Trophoblast cell (in vitro differentiated cells and primary cell): ENCODE data around the gene HSPA1A.

Experiments
- DNase-seq, 2 donors: peaks; one replicate each; pipeline ENCODE4 v3.0.0-alpha.2; 2016
- H2AFZ ChIP-seq: 2 replicates; pipeline ENCODE4 v1.6.1; 2013; ENCODE audit warnings: low read length, moderate library complexity, mild to moderate bottlenecking; ENCODE audit not compliant: insufficient read depth, poor library complexity
- H2AK5ac ChIP-seq: 2 replicates; pipeline ENCODE4 v1.6.1; 2013; ENCODE audit warnings: mild to moderate bottlenecking, low read length
- H2BK120ac ChIP-seq: 2 replicates; pipeline ENCODE4 v1.6.1; 2013; ENCODE audit warnings: low read length, mild to moderate bottlenecking, moderate library complexity; ENCODE audit not compliant: insufficient read depth, poor library complexity
- H2BK12ac ChIP-seq: 2 replicates; pipeline ENCODE4 v1.6.1; 2013; ENCODE audit warnings: mild to moderate bottlenecking, low read length, moderate library complexity
- H2BK5ac ChIP-seq: 2 replicates; pipeline ENCODE4 v1.6.1; 2013; ENCODE audit warnings: low read length, low read depth, moderate library complexity, mild to moderate bottlenecking; ENCODE audit not compliant: poor library complexity
- H3K14ac ChIP-seq: 2 replicates; pipeline ENCODE4 v1.6.1; 2013; ENCODE audit warnings: mild to moderate bottlenecking, low read length
- H3K18ac ChIP-seq: 2 replicates; pipeline ENCODE4 v1.6.1; 2013; ENCODE audit warnings: mild to moderate bottlenecking, low read length
- H3K23ac ChIP-seq: 2 replicates; pipeline ENCODE4 v1.6.1; 2013; ENCODE audit warnings: low read length
- H3K27ac ChIP-seq: 2 replicates; pipeline ENCODE4 v1.5.1; 2013; ENCODE audit warnings: low read depth, mild to moderate bottlenecking, inconsistent platforms, low read length, moderate library complexity
- H3K27me3 ChIP-seq: 2 replicates; pipeline ENCODE4 v1.6.1; 2013; ENCODE audit warnings: inconsistent platforms, mild to moderate bottlenecking, low read length, moderate library complexity; ENCODE audit not compliant: insufficient read depth
- H3K36me3 ChIP-seq, 2 experiments: 1 replicate in 1 of 2; 2 replicates in 1 of 2; pipeline ENCODE4 v1.6.1; 2013; ENCODE audit warnings: low read length in 2 of 2, mild to moderate bottlenecking in 2 of 2, moderate library complexity in 1 of 2; ENCODE audit not compliant: insufficient read depth in 2 of 2, control insufficient read depth in 1 of 2
- H3K4ac ChIP-seq: 2 replicates; pipeline ENCODE4 v1.6.1; 2013; ENCODE audit warnings: low read depth, mild to moderate bottlenecking, low read length, moderate library complexity
- H3K4me1 ChIP-seq, 2 experiments: 1 replicate in 1 of 2; 2 replicates in 1 of 2; pipeline ENCODE4 v1.6.1; 2013; ENCODE audit warnings: low read length in 2 of 2, mild to moderate bottlenecking in 2 of 2, moderate library complexity in 1 of 2; ENCODE audit not compliant: insufficient read depth in 2 of 2, control insufficient read depth in 1 of 2
- H3K4me2 ChIP-seq: 2 replicates; pipeline ENCODE4 v1.6.1; 2013; ENCODE audit warnings: inconsistent platforms, mild to moderate bottlenecking, low read length, moderate library complexity
- H3K4me3 ChIP-seq: 2 replicates; pipeline ENCODE4 v1.5.1; 2013; ENCODE audit warnings: mild to moderate bottlenecking, low read depth, low read length, inconsistent platforms
- H3K79me1 ChIP-seq: one replicate; pipeline ENCODE4 v1.6.1; 2013; ENCODE audit warnings: low read length
- H3K79me2 ChIP-seq: 2 replicates; pipeline ENCODE4 v1.6.1; 2013; ENCODE audit warnings: low read length, mild to moderate bottlenecking; ENCODE audit not compliant: control insufficient read depth, insufficient read depth, poor library complexity
- H3K9ac ChIP-seq: 2 replicates; pipeline ENCODE4 v1.6.1; 2013; ENCODE audit warnings: mild to moderate bottlenecking, low read length
- H3K9me3 ChIP-seq: 2 replicates; pipeline ENCODE4 v1.6.1; 2013; ENCODE audit warnings: low read depth, mild to moderate bottlenecking, control low read depth, inconsistent platforms, low read length; ENCODE audit not compliant: insufficient read depth
- H4K12ac ChIP-seq: 2 replicates; pipeline ENCODE4 v1.6.1; 2013; ENCODE audit warnings: low read depth, mild to moderate bottlenecking, low read length, moderate library complexity
- H4K8ac ChIP-seq: 2 replicates; pipeline ENCODE4 v1.6.1; 2013; ENCODE audit warnings: low read depth, mild to moderate bottlenecking, low read length, moderate library complexity
- H4K91ac ChIP-seq: one replicate; pipeline ENCODE4 v1.6.1; 2013; ENCODE audit warnings: low read depth, mild to moderate bottlenecking, low read length, moderate library complexity
- WGBS: extraction: QIAGEN DNeasy Blood & Tissue Kit; methylation state at CpG from one replicate; pipeline ENCODE4 v1.1.7; 2013; ENCODE audit warnings: missing lambda C conversion rate; ENCODE audit not compliant: insufficient read length, insufficient coverage; ENCODE audit errors: extremely low coverage; 5-methylcytosine and 5-hydroxymethylcytosine counted together

The HSPA1A gene

DNA sequence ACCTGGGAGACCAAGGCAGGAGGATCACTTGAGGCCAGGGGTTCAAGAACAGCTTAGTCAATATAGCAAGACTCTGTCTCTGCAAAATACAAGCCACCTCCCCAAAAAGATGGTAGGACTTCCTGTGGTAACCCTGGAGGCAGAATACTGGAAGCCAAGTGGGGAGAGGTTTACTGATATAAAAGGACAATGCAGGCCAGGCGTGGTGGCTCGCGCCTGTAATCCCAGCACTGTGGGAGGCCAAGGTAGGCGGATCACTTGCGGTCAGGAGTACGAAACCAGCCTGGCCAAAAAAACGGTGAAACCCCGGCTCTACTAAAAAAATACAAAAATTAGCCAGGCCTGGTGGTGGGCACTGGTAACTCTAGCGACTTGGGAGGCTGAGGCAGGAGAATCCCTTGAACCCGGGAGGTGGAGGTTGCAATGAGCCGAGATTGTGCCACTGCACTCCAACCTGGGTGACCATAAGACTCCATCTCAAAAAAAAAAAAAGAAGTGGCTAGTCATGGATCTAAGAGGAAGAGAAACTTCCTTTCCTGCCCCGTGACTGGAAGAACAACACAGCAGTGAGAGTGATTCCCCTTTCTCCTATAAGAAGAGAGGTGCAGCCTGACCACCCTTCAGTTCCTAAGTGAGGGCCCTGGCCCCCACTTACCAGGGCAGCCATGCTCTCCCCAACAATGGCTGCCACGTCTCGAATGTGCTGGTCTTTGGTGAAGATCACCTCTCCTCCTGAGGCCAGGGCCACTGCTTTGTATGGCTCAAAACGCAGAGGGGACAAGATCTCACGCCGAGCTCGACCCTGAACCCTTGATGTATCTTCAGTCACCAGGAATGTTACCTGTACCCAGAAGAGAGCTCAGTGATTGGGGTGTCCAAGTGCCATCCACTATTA lies 46.7 kb upstream of the HSPA1A start:
- Histone ChIP-seq H4K8ac (no peak overlapping the region), H3K9me3 (no peaks in the 10 kb centered on the region), H2BK120ac (no peak overlapping the region), H3K18ac (no peak overlapping the region), H3K36me3 (no peaks in the 10 kb centered on the region), H3K4me1 (peaks cover 7 to 15% of the 10 kb centered on the region in 2 experiments), H3K9ac (peak overlapping the region; percentile 4), H2BK5ac (no peak overlapping the region), H3K4ac (no peak overlapping the region), H4K12ac (no peak overlapping the region), H2AK5ac (no peak overlapping the region), H3K14ac (no peak overlapping the region), H3K4me2 (no peak overlapping the region), H2AFZ (no peak overlapping the region), H3K4me3 (no peak overlapping the region), H2BK12ac (peak overlapping the region; percentile 42), H3K27me3 (no peaks in the 10 kb centered on the region), H3K27ac (no peak overlapping the region), H4K91ac (no peak overlapping the region), H3K79me2 (no peaks in the 10 kb centered on the region), H3K79me1 (no peaks in the 10 kb centered on the region), H3K23ac (no peak overlapping the region)
- no CpG with 5 or more reads among the region's 18 CpGs for WGBS
- DNase-seq, result no peak

DNA sequence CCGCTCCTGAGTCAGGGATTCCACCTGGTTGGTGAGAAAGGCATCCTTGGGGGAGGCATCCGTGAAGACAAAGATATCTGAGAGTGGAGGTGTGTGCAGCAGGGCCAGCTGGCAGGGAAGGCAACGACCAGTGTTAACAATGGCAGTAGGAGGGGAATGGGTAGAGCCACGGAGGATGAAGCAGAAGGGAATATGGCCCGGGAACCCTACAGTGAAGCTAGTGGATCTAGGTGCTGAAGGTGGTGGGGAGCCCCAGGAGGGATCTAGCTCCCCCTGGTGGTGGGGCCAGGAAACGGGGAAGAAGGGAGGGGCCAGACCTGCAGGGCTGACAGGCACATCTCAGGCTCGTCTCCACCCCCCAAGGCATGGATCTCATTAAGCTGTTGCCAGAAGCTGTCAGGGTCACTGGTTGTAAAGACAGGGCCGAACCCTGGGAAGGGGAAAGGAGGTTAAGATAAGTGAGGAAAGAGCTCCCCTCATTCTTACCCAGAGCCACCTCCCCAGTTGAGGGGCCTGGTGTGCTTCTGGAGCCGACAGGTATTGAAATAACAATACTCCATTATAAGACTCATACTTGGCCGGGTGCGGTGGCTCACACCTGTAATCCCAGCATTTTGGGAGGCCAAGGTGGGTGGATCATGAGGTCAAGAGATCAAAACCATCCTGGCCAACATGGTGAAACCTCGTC lies 45.5 kb upstream of the HSPA1A start:
- Histone ChIP-seq H3K27me3 (no peaks in the 10 kb centered on the region), H2BK120ac (no peak overlapping the region), H3K9me3 (no peaks in the 10 kb centered on the region), H2BK5ac (no peak overlapping the region), H4K91ac (no peak overlapping the region), H4K12ac (no peak overlapping the region), H2BK12ac (peak overlapping the region; percentile 59), H2AK5ac (peak overlapping the region; percentile 58), H3K23ac (no peak overlapping the region), H3K18ac (no peak overlapping the region), H3K36me3 (no peaks in the 10 kb centered on the region), H3K14ac (no peak overlapping the region), H3K4me2 (no peak overlapping the region), H3K4ac (no peak overlapping the region), H3K27ac (no peak overlapping the region), H2AFZ (no peak overlapping the region), H3K4me3 (no peak overlapping the region), H3K79me2 (no peaks in the 10 kb centered on the region), H4K8ac (no peak overlapping the region), H3K9ac (no peak overlapping the region), H3K4me1 (peaks cover 7 to 13% of the 10 kb centered on the region in 2 experiments), H3K79me1 (no peaks in the 10 kb centered on the region)
- WGBS, result no CpG with 5 or more reads among the region's 12 CpGs
- DNase-seq, result peak; percentile 82 to 92

DNA sequence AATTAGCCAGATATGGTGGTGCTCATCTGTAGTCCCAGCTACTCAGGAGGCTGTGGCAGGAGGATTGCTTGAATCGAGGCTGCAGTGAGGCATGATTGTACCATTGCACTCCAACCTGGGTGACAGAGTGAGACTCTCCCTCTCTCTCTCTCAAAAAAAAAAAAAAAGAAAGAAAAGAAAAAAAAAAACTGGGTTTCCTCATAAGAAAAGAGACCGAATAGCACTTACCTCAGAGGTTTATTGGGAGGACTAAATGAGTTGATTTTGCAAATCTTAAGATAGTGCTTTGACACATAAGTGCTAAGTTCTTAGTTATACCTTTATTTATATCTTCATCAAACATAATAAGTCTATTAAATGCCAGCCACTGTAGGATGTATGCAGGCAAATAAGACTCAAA lies 44.5 kb upstream of the HSPA1A start:
- H3K27me3 ChIP-seq, result no peaks in the 10 kb centered on the region
- H3K36me3 ChIP-seq, result no peaks in the 10 kb centered on the region
- H4K12ac ChIP-seq, result no peak overlapping the region
- H3K9ac ChIP-seq, result no peak overlapping the region
- H3K79me2 ChIP-seq, result no peaks in the 10 kb centered on the region
- no peak overlapping the region for H2AFZ ChIP-seq
- no peak overlapping the region for H4K91ac ChIP-seq
- no peak overlapping the region for H3K14ac ChIP-seq
- no peak overlapping the region for H2BK5ac ChIP-seq
- no peaks in the 10 kb centered on the region for H3K79me1 ChIP-seq
- no CpG with 5 or more reads among the region's 2 CpGs for WGBS
- H2BK120ac ChIP-seq, result no peak overlapping the region
- DNase-seq, result no peak
- H3K4me3 ChIP-seq, result no peak overlapping the region
- H4K8ac ChIP-seq, result no peak overlapping the region
- no peak overlapping the region for H3K18ac ChIP-seq
- no peaks in the 10 kb centered on the region for H3K9me3 ChIP-seq
- H3K4me2 ChIP-seq, result no peak overlapping the region
- no peak overlapping the region for H2BK12ac ChIP-seq
- H3K23ac ChIP-seq, result no peak overlapping the region
- H3K27ac ChIP-seq, result no peak overlapping the region
- H3K4ac ChIP-seq, result no peak overlapping the region
- H3K4me1 ChIP-seq, result peaks cover 7 to 13% of the 10 kb centered on the region in 2 experiments
- H2AK5ac ChIP-seq, result no peak overlapping the region

DNA sequence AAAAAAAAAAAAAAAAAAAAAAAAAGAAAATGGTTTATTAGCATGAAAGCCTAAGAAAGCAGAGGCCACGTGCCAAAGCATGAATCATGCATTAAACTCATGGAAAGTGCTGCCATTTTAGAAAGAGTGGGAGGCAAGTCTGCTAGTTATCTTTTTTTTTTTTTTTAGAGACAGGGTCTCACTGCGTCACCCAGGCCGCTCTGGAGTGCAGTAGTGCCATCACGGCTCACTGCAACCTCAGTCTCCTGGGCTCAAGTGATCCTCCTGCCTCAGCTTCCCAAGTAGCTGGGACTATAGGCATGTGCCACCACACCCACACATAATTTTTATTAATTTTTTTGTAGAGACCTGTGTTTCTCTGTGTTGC lies 43.4 kb upstream of the HSPA1A start:
- H4K8ac ChIP-seq, result no peak overlapping the region
- H2BK12ac ChIP-seq, result no peak overlapping the region
- no peak overlapping the region for H2BK120ac ChIP-seq
- no peak overlapping the region for H2AFZ ChIP-seq
- no peaks in the 10 kb centered on the region for H3K36me3 ChIP-seq
- H3K79me1 ChIP-seq, result no peaks in the 10 kb centered on the region
- H2BK5ac ChIP-seq, result no peak overlapping the region
- H3K27me3 ChIP-seq, result no peaks in the 10 kb centered on the region
- no peak overlapping the region for H4K12ac ChIP-seq
- no peak overlapping the region for H3K4ac ChIP-seq
- no peak overlapping the region for H3K4me2 ChIP-seq
- H3K9me3 ChIP-seq, result no peaks in the 10 kb centered on the region
- WGBS, result no CpG with 5 or more reads among the region's 4 CpGs
- no peak overlapping the region for H3K4me3 ChIP-seq
- no peak overlapping the region for H3K9ac ChIP-seq
- no peak overlapping the region for H4K91ac ChIP-seq
- no peak overlapping the region for H3K18ac ChIP-seq
- no peak overlapping the region for H3K27ac ChIP-seq
- no peak overlapping the region for H3K23ac ChIP-seq
- DNase-seq, result no peak
- no peak overlapping the region for H3K14ac ChIP-seq
- H2AK5ac ChIP-seq, result no peak overlapping the region
- no peaks in the 10 kb centered on the region for H3K79me2 ChIP-seq
- peaks cover 7 to 10% of the 10 kb centered on the region in 2 experiments for H3K4me1 ChIP-seq
